ENCODE results near the gene PAF1. TPM values are rescaled to one million over a fixed set of nuclear protein-coding genes. Genes with fewer than 3 reads are reported as not detected.

Gene PAF1
- polyA plus RNA-seq, 2 of the 4 experiments (the other 2 are of a cell fraction), result 103 to 110 TPM

- TF ChIP-seq JUN (IDR thresholded peaks at IDR 0.05), result 0 out of 5 replicates have a peak, but pooled peaks of 1 of the 2 experiments have one; percentile 4
- no peak for TF ChIP-seq HDAC2 (IDR thresholded peaks at IDR 0.05)
- no peak for TF ChIP-seq HOXB5 (CRISPR knock-in tag; IDR thresholded peaks at IDR 0.05)
- no peak for TF ChIP-seq TFCP2L1 (CRISPR knock-in tag; IDR thresholded peaks at IDR 0.05)
- no peak for TF ChIP-seq CTCF (IDR thresholded peaks at IDR 0.05)
- TF ChIP-seq NFE2L2 (conservative IDR thresholded peaks at IDR 0.05; ENCODE audit: low read length), result no peak
- TF ChIP-seq ZNF302 (CRISPR knock-in tag; IDR thresholded peaks at IDR 0.05), result no peak
- no peak for TF ChIP-seq CHD2 (IDR thresholded peaks at IDR 0.05; ENCODE audit: low read length, partially characterized antibody)
- TF ChIP-seq KDM1A (IDR thresholded peaks at IDR 0.05; ENCODE audit: low read depth), result no peak
- TF ChIP-seq PHF8 (IDR thresholded peaks at IDR 0.05; ENCODE audit: borderline replicate concordance, low read depth), result 0 out of 2 replicates have a peak, but pooled peaks have one; percentile 8
- no peak for TF ChIP-seq ELK1 (IDR thresholded peaks at IDR 0.05; ENCODE audit: low read depth, low read length)
- Histone ChIP-seq H3K27ac (peak overlapping the region; percentile 90 to 93), H3K4me2 (peak overlapping the region; percentile 95), H3K4me3 (peak overlapping the region; percentile 80), H3K4me1 (peaks cover 65% of the 10 kb centered on the region), H3K9me3 (no peaks in the 10 kb centered on the region)
- FAIRE-seq (peak; percentile 18), ATAC-seq (peak in 1 of 2 experiments; percentile 3; a peak in 1 of 6 replicates), DNase-seq (ENCODE audit: low read depth in 1 of 2, low spot score in 1 of 2) (no peak)
- WGBS (ENCODE audit: missing lambda C conversion rate), result 2% methylated on average over 2 of the region's 2 CpGs
- CTCF ChIA-PET, result interaction anchor here (0.6 to 23.5 kb wide), 15 partner anchors 10 to 356 kb away, joined by 3 to 457 read pairs (median 7); partner anchors contain the start of genes EID2, EID2B, MED29 and PAF1
- POLR2A ChIA-PET, result interaction anchor here (0.5 to 3.0 kb wide), 70 partner anchors 8 to 1132 kb away, joined by 3 to 160 read pairs (median 5); partner anchors contain the start of genes C19orf33, DYRK1B, ECH1 and EID2
Measured at GRCh38 chr19:39436350-39436716, 45.4 kb upstream of the PAF1 start.

- ATAC-seq, result peak; percentile 80 to 88
- H3K4me2 ChIP-seq, result peak within 1 kb of the TSS; percentile 95
- DNase-seq (ENCODE audit: low read depth in 1 of 2, low spot score in 1 of 2), result peak; percentile 95 to 100
- ChIA-PET CTCF (interaction anchor here (0.6 to 23.5 kb wide), 19 partner anchors 9 to 394 kb away, joined by 3 to 457 read pairs (median 4); partner anchors contain the start of genes EID2B, MED29, PAF1 and PLEKHG2), POLR2A (interaction anchor here (0.5 to 3.0 kb wide), 75 partner anchors 9 to 1317 kb away, joined by 3 to 160 read pairs (median 5); partner anchors contain the start of genes C19orf33, DYRK1B, ECH1 and EID2)
- no peaks in the 10 kb centered on the region for H3K9me3 ChIP-seq
- peak within 1 kb of the TSS; percentile 80 for H3K4me3 ChIP-seq
- WGBS (ENCODE audit: missing lambda C conversion rate), result 1% methylated on average over 61 of the region's 61 CpGs
- peaks cover 71% of the 10 kb centered on the region for H3K4me1 ChIP-seq
- peak within 1 kb of the TSS; percentile 90 to 95 for H3K27ac ChIP-seq
- FAIRE-seq, result peak; percentile 98
- no peak for TF ChIP-seq RNF2 (IDR thresholded peaks at IDR 0.05; ENCODE audit: borderline replicate concordance, low read depth)
- TF ChIP-seq SREBF2 (IDR thresholded peaks at IDR 0.05), result no peak
- peak; percentile 79; the same call in 1 of the 2 replicates for TF ChIP-seq HOXB5 (CRISPR knock-in tag; IDR thresholded peaks at IDR 0.05)
- TF ChIP-seq FOSB (CRISPR knock-in tag; IDR thresholded peaks at IDR 0.05), result peak; percentile 80
- TF ChIP-seq ZSCAN20 (CRISPR knock-in tag; IDR thresholded peaks at IDR 0.05), result no peak
- TF ChIP-seq USF2 (IDR thresholded peaks at IDR 0.05), result no peak
- TF ChIP-seq ATOH8 (CRISPR knock-in tag; IDR thresholded peaks at IDR 0.05; ENCODE audit: low read depth), result 0 out of 2 replicates have a peak, but pooled peaks have one; percentile 46
- peak; percentile 57; the same call in 1 of the 2 replicates for TF ChIP-seq REST (IDR thresholded peaks at IDR 0.05)
- no peak for TF ChIP-seq JUNB (IDR thresholded peaks at IDR 0.05)
- TF ChIP-seq POLR2A (IDR thresholded peaks at IDR 0.05; ENCODE audit: low read length), result peak; percentile 92
- TF ChIP-seq HEYL (CRISPR knock-in tag; IDR thresholded peaks at IDR 0.05), result no peak
- TF ChIP-seq MAX (IDR thresholded peaks at IDR 0.05), result peak; percentile 99
- no peak for TF ChIP-seq ZNF302 (CRISPR knock-in tag; IDR thresholded peaks at IDR 0.05)
- TF ChIP-seq BHLHE40 (IDR thresholded peaks at IDR 0.05; ENCODE audit: low read depth, low read length), result no peak; the same call in 1 of the 2 replicates
- TF ChIP-seq HOXB13 (CRISPR knock-in tag; IDR thresholded peaks at IDR 0.05; ENCODE audit: low read depth), result no peak
- TF ChIP-seq NFE2L2 (conservative IDR thresholded peaks at IDR 0.05; ENCODE audit: low read length), result no peak
- TF ChIP-seq KDM5A (IDR thresholded peaks at IDR 0.05), result no peak
- TF ChIP-seq POLR2AphosphoS2 (conservative IDR thresholded peaks at IDR 0.05; ENCODE audit: low read length), result no peak; the same call in 1 of the 2 replicates
- no peak for TF ChIP-seq MAFK (IDR thresholded peaks at IDR 0.05; ENCODE audit: partially characterized antibody)
Measured at GRCh38 chr19:39435499-39436349, 44.8 kb upstream of the PAF1 start, which contains the start of gene RPS16. Gene RPS16 (minus strand): TSS chr19:39435949. CDS start chr19:39435895, 54 bp downstream.
